Raji (cell line): ENCODE data around the gene OPCML.

Experiments
- POLR2A ChIP-seq: IDR thresholded peaks from 2 replicates; pipeline ENCODE4 v1.6.1; 2011; ENCODE audit warnings: low read depth, low read length, control low read depth; ENCODE audit not compliant: insufficient read depth

OPCML gene

DNA sequence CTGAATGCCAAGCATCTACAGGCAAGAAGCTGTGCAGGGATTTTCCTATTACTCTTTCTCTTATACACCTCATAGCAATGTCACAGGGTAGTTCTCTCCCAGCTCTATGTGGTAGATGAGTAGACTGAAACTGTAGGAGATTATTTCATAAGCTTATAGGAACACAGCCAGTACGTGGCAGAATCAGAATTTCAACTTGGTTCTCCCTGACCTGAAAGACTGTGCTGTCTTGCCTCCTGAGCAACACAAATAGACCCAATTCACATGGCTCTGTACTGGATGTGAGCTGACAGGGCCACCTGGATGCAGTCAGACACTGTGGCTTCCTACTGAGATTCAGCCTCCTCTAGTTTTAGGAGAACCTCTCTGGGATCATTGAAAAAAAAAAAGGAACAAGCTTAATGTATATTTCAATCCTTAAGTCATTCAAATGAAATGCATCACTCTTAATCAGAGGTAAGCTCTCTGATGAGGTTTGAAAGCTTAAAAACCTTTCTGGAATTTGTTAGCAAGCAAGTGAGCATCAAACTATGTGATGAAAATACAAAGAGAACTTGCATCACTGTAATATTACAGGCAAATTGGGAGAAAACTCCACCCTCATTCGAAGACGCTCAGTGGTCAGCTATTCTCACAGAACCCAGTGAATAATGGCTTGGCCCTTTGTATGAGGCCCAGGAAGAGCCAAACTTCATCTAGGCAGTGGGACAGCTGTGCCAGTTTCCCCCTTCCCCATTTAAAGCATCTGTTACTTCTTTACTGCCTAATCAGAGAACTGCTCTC, 1122.5 kb downstream of the OPCML start:
- TF ChIP-seq POLR2A = no peak

- TF ChIP-seq POLR2A = no peak
Measured at GRCh38 chr11:132408877-132409276, 1123.4 kb downstream of the OPCML start.

DNA sequence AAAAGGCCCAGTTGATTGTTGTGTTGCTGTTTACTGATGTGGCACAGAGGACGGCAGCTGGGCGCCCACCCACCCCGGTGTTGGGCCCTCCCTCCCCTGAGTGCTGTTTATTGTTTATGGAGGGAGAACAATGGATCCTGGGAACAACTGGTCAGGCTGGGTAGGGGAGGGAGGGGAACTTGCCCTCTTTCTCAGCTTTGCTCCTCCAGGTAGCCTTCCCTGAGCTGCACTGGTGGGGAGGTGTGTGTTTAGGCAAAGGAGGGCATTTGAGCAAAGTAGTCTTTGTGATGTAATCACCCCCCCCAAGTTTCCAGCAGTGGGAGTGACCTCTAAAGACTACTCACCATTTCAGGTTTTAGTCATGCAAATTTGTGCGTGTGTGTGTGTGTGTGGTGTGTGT, 1126.6 kb downstream of the OPCML start:
- no peak for TF ChIP-seq POLR2A

GRCh38 chr11:132402071-132402684, 1130.1 kb downstream of the OPCML start:
- TF ChIP-seq POLR2A = no peak

GRCh38 chr11:132396318-132396717, 1136.0 kb downstream of the OPCML start:
- TF ChIP-seq POLR2A = no peak

- no peak for TF ChIP-seq POLR2A
Measured at GRCh38 chr11:132395434-132395833, 1136.9 kb downstream of the OPCML start.

DNA sequence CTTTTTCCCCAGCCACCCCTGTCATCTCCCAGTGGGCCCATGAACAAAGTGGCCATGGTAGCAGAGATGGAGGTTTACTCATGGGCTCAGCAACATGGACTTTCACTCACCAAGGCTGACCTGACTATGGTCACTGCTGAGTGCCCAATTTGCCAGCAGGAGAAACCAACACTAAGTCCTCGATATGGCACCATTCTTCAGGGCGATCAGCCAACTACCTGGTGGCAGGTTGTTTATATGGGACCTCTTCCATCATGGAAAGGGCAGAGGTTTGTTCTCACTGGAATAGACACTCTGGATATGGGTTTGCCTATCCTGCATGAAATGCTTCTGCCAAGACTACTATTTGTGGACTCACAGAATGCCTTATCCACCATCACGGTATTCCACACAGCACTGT, 1152.8 kb downstream of the OPCML start:
- no peak for TF ChIP-seq POLR2A

GRCh38 chr11:132373405-132374143, 1158.7 kb downstream of the OPCML start:
- TF ChIP-seq POLR2A = no peak

GRCh38 chr11:132367293-132367692, 1165.0 kb downstream of the OPCML start:
- no peak for TF ChIP-seq POLR2A

DNA sequence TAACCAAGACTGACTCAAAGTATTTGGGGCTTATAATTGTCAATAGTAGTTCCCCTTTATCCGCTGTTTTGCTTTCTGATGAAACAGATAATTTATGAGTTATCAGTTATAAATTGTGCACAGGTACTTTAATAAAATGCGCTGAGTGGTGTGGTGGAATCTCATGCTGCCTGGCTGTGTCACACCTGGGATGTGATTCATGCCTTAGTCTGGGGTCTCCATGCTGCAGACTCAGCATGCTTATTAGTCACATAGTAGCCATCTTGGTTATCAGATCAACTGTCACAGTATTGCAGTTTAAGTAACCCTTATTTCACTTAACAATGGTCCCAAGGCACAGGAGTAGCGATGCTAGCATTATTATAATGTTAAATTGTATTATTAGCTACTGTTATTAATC, 1166.7 kb downstream of the OPCML start:
- TF ChIP-seq POLR2A = no peak
